D721Med (cell line): ENCODE results near the gene GRIK4.

Experiments used
- DNase-seq: peaks from one replicate; pipeline ENCODE4 v3.0.0; 2011; ENCODE audit warnings: low spot score; ENCODE audit not compliant: insufficient read length
- FAIRE-seq: peaks from 2 replicates; lab custom pipeline; 2011; peaks lifted over from hg19 to GRCh38; lab: Jason Lieb, UNC
- TF ChIP-seq, protein P1 (sequence below): IDR thresholded peaks from 2 replicates; pipeline ENCODE4 v1.5.1; 2012; ENCODE audit warnings: mild to moderate bottlenecking, control low read depth; ENCODE audit not compliant: insufficient read depth; ENCODE audit errors: missing control alignments

GRIK4 gene

GRCh38 chr11:120918257-120918656 is 406.7 kb downstream of the GRIK4 start:
- FAIRE-seq (no peak), DNase-seq (no peak)
- TF ChIP-seq, protein P1, sequence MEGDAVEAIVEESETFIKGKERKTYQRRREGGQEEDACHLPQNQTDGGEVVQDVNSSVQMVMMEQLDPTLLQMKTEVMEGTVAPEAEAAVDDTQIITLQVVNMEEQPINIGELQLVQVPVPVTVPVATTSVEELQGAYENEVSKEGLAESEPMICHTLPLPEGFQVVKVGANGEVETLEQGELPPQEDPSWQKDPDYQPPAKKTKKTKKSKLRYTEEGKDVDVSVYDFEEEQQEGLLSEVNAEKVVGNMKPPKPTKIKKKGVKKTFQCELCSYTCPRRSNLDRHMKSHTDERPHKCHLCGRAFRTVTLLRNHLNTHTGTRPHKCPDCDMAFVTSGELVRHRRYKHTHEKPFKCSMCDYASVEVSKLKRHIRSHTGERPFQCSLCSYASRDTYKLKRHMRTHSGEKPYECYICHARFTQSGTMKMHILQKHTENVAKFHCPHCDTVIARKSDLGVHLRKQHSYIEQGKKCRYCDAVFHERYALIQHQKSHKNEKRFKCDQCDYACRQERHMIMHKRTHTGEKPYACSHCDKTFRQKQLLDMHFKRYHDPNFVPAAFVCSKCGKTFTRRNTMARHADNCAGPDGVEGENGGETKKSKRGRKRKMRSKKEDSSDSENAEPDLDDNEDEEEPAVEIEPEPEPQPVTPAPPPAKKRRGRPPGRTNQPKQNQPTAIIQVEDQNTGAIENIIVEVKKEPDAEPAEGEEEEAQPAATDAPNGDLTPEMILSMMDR = no peak

DNA sequence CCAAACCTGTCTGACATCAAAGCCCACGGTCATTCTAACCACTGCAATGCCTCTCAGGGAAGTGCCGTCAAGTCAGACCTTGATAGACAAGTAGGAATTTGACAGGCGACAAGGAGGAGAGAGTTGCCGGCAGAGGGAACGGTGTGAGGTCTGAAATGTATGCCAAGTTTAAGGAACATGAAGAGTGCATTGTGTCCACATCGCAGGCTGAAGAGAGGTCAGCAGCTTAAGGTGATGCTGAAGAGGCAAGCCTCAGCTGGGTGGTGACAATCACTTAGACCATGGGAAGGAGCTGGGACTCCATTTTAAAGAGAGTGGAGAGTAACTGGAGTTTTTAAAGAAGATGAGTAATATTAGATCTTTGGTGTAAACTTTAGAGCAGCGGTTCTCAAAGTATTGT is 407.5 kb downstream of the GRIK4 start:
- TF ChIP-seq, protein P1 = no peak
- no peak for DNase-seq
- no peak for FAIRE-seq

- FAIRE-seq (no peak), DNase-seq (no peak)
- TF ChIP-seq, protein P1 = no peak
These were observed 408.0 kb downstream of the GRIK4 start for GRCh38 chr11:120919566-120919965.

DNA sequence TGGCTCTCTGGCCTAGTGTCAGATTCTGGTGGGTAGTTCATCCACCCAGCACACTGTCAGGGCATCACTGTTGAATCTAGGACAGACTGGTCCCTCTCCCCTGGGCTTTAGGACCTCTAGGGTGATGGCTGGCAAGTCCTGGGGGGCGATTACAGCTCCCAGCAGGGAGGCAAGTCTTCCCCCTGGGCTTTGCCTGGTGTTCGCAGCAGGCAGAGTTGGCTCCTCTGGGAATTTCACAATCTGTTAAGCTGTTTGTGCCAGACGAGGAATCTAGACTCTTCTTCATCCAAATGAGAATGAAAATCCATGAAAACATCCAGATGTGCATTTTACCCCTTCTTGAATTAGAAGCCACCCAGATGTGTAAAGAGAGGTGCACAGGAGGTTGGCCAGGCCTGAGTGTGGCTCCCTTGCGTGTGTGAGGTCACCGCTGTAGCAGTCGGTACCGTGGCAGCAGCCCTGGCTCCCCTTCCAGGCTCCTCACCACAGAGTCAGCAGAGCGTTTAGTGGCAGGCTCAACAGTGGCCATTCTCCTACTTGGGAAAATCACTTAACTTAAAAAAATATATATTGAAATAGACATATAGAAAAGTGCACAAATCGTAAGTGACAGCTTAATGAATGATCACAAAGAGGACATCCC is 412.4 kb downstream of the GRIK4 start:
- FAIRE-seq (no peak), DNase-seq (no peak)
- TF ChIP-seq, protein P1 = no peak

DNA sequence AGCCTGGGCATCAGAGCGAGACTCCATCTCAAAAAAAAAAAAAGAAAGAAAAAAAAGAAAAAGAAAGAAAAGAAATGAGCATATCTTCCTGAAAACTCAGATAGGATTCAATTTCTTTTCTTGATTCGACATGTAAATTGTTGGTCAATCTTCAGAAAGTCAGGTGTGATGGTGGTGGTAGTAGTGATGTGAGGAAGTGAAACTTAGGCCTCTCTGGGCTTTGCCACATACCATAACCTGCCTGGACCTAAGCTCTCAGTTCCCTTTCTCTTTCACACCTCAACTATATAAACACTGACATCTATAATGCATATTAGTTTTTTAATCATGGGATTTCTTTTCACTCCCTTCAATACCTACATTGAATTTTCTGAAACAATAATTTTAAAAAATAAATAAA is 414.4 kb downstream of the GRIK4 start:
- TF ChIP-seq, protein P1 = no peak
- FAIRE-seq (no peak), DNase-seq (no peak)

- TF ChIP-seq, protein P1 = no peak
- DNase-seq = no peak
- no peak for FAIRE-seq
These were observed 417.1 kb downstream of the GRIK4 start for GRCh38 chr11:120928627-120929026.

GRCh38 chr11:120929090-120929489 is 417.5 kb downstream of the GRIK4 start:
- FAIRE-seq (no peak), DNase-seq (no peak)
- TF ChIP-seq, protein P1 = no peak
